ENCODE data around the gene FAM181A. TPM values are rescaled to one million over a fixed set of nuclear protein-coding genes. Genes with fewer than 3 reads are reported as not detected.

FAM181A gene
- total and polyA plus RNA-seq, 10 of the 15 experiments (the other 5 are each of a cell fraction or from before 2014, with no cell fraction given) = not detected

GRCh38 chr14:93916498-93916897 lies 10.6 kb upstream of the FAM181A start:
- BruUV-seq (replicated peaks) = no TSS peak
- no peak overlapping the region for H3K4me3 ChIP-seq
- intact Hi-C loops (cut with micrococcal nuclease; ENCODE audit: unreplicated experiment) (no loop called here), in situ Hi-C loops (cut with MboI) (no loop called here)
- CTCF ChIA-PET = no interaction called here
- H3K36me3 ChIP-seq (ENCODE audit: control insufficient read depth in 2 of 2, insufficient read depth in 2 of 2, low read length in 1 of 2) = no peaks in the 10 kb centered on the region
- H3K27me3 ChIP-seq (replicated peaks in 1 of 2; ENCODE audit: control insufficient read depth in 2 of 2, insufficient read depth in 2 of 2, low read length in 1 of 2) = no peaks in the 10 kb centered on the region; a peak in 2 of 4 replicates
- no peaks in the 10 kb centered on the region for H3K79me2 ChIP-seq (ENCODE audit: control insufficient read depth, insufficient read depth, low read length)
- RAD21 ChIA-PET (ENCODE audit: unreplicated experiment) = no interaction called here
- peaks cover 1% of the 10 kb centered on the region; the same call in 1 of the 3 replicates for H3K9me3 ChIP-seq (replicated peaks; ENCODE audit: control insufficient read depth, insufficient read depth, low read length)
- SMC1A ChIA-PET (ENCODE audit: uncharacterized antibody, unreplicated experiment) = no interaction called here
- POLR2A ChIA-PET = no interaction called here
- no peaks in the 10 kb centered on the region for H4K20me1 ChIP-seq (ENCODE audit: control insufficient read depth, insufficient read depth)
- ATAC-seq (no peak), DNase-seq (ENCODE audit: low read depth, low spot score) (no peak), FAIRE-seq (no peak)
- H2AFZ ChIP-seq (ENCODE audit: control insufficient read depth, low read depth, low read length) = no peak overlapping the region
- no peak overlapping the region for H3K9ac ChIP-seq (ENCODE audit: control insufficient read depth, insufficient read depth, low read length)
- no peak for TF ChIP-seq SREBF1 (IDR thresholded peaks at IDR 0.05; ENCODE audit: low read length)
- TF ChIP-seq MYB (IDR thresholded peaks at IDR 0.05; ENCODE audit: borderline replicate concordance, low read depth, low read length) = no peak
- no peak overlapping the region for H3K27ac ChIP-seq (ENCODE audit: control insufficient read depth, insufficient read depth)
- WGBS (ENCODE audit: insufficient coverage, insufficient replicate concordance, low lambda C conversion rate, missing lambda C conversion rate) = 1% methylated on average over 3 of the region's 3 CpGs
- H3K4me1 ChIP-seq (ENCODE audit: control insufficient read depth, insufficient read depth, low read length) = no peaks in the 10 kb centered on the region; the same call in 1 of the 2 replicates
- no peak overlapping the region for H3K4me2 ChIP-seq (ENCODE audit: control insufficient read depth, insufficient read depth)

GRCh38 chr14:93917141-93917540 lies 10.0 kb upstream of the FAM181A start:
- no peaks in the 10 kb centered on the region for H3K36me3 ChIP-seq (ENCODE audit: control insufficient read depth in 2 of 2, insufficient read depth in 2 of 2, low read length in 1 of 2)
- SMC1A ChIA-PET (ENCODE audit: uncharacterized antibody, unreplicated experiment) = no interaction called here
- H4K20me1 ChIP-seq (ENCODE audit: control insufficient read depth, insufficient read depth) = no peaks in the 10 kb centered on the region
- peaks cover 1% of the 10 kb centered on the region; the same call in 1 of the 3 replicates for H3K9me3 ChIP-seq (replicated peaks; ENCODE audit: control insufficient read depth, insufficient read depth, low read length)
- H3K79me2 ChIP-seq (ENCODE audit: control insufficient read depth, insufficient read depth, low read length) = no peaks in the 10 kb centered on the region
- no peak overlapping the region for H3K4me2 ChIP-seq (ENCODE audit: control insufficient read depth, insufficient read depth)
- ATAC-seq (no peak), DNase-seq (ENCODE audit: low read depth, low spot score) (no peak), FAIRE-seq (no peak)
- no peak overlapping the region for H3K9ac ChIP-seq (ENCODE audit: control insufficient read depth, insufficient read depth, low read length)
- H3K27ac ChIP-seq (ENCODE audit: control insufficient read depth, insufficient read depth) = no peak overlapping the region
- H3K27me3 ChIP-seq (replicated peaks in 1 of 2; ENCODE audit: control insufficient read depth in 2 of 2, insufficient read depth in 2 of 2, low read length in 1 of 2) = no peaks in the 10 kb centered on the region; a peak in 2 of 4 replicates
- in situ Hi-C loops (cut with MboI) = no loop called here
- no peak overlapping the region for H2AFZ ChIP-seq (ENCODE audit: control insufficient read depth, low read depth, low read length)
- WGBS (ENCODE audit: insufficient coverage, insufficient replicate concordance, low lambda C conversion rate, missing lambda C conversion rate) = 15% methylated on average over 7 of the region's 7 CpGs
- RAD21 ChIA-PET (ENCODE audit: unreplicated experiment) = no interaction called here
- TF ChIP-seq TCF7 (IDR thresholded peaks at IDR 0.05; ENCODE audit: borderline replicate concordance) (no peak), RBBP5 (conservative IDR thresholded peaks at IDR 0.05) (no peak), TAF1 (IDR thresholded peaks at IDR 0.05; ENCODE audit: borderline replicate concordance, low read depth, low read length) (no peak), EGR1 (IDR thresholded peaks at IDR 0.05; ENCODE audit: borderline replicate concordance in 1 of 2, low read depth in 2 of 2, low read length in 2 of 2) (no peak), CBX5 (IDR thresholded peaks at IDR 0.05; ENCODE audit: low read depth) (no peak), ZNF274 (IDR thresholded peaks at IDR 0.05; ENCODE audit: insufficient read depth, insufficient read length) (no peak), GATAD2B (conservative IDR thresholded peaks at IDR 0.05; ENCODE audit: low read depth) (no peak), JUNB (IDR thresholded peaks at IDR 0.05) (no peak), KLF5 (IDR thresholded peaks at IDR 0.05; ENCODE audit: partially characterized antibody) (no peak), RB1 (IDR thresholded peaks at IDR 0.05; ENCODE audit: borderline replicate concordance) (no peak), MTA3 (IDR thresholded peaks at IDR 0.05; ENCODE audit: borderline replicate concordance, low read length) (no peak), RAD21 (IDR thresholded peaks at IDR 0.05; ENCODE audit: insufficient read depth, low read depth, low read length) (no peak), MEF2B (IDR thresholded peaks at IDR 0.05; ENCODE audit: partially characterized antibody, poor library complexity, severe bottlenecking) (no peak), SUZ12 (IDR thresholded peaks at IDR 0.05; ENCODE audit: unreplicated experiment) (no peak)
- CTCF ChIA-PET = no interaction called here
- intact Hi-C loops (cut with micrococcal nuclease; ENCODE audit: unreplicated experiment) = no loop called here
- H3K4me3 ChIP-seq = no peak overlapping the region
- BruUV-seq (replicated peaks) = no TSS peak
- POLR2A ChIA-PET = no interaction called here
- H3K4me1 ChIP-seq (ENCODE audit: control insufficient read depth, insufficient read depth, low read length) = no peaks in the 10 kb centered on the region; the same call in 1 of the 2 replicates
